OCI-LY7 (cell line): ENCODE data around the gene PHKB.

Experiments used
- EZH2phosphoT487 ChIP-seq: fragments of 200-600 bp; sonication (generic); IDR thresholded peaks from 2 replicates; pipeline ENCODE4 v1.6.1; 2018; ENCODE audit warnings: low read depth, borderline replicate concordance, mild to moderate bottlenecking, mixed run types, antibody characterized with exemption, low read length, moderate library complexity, mixed read lengths
- TF ChIP-seq, protein P1 (sequence below): fragments of 200-600 bp; sonication (generic); conservative IDR thresholded peaks from 2 replicates; pipeline ENCODE4 v1.5.1; 2014; ENCODE audit warnings: mild to moderate bottlenecking, antibody characterized with exemption, low read length, moderate library complexity, mixed read lengths

GRCh38 chr16:47722046-47722445, 260.9 kb downstream of the PHKB start:
- TF ChIP-seq, protein P1, sequence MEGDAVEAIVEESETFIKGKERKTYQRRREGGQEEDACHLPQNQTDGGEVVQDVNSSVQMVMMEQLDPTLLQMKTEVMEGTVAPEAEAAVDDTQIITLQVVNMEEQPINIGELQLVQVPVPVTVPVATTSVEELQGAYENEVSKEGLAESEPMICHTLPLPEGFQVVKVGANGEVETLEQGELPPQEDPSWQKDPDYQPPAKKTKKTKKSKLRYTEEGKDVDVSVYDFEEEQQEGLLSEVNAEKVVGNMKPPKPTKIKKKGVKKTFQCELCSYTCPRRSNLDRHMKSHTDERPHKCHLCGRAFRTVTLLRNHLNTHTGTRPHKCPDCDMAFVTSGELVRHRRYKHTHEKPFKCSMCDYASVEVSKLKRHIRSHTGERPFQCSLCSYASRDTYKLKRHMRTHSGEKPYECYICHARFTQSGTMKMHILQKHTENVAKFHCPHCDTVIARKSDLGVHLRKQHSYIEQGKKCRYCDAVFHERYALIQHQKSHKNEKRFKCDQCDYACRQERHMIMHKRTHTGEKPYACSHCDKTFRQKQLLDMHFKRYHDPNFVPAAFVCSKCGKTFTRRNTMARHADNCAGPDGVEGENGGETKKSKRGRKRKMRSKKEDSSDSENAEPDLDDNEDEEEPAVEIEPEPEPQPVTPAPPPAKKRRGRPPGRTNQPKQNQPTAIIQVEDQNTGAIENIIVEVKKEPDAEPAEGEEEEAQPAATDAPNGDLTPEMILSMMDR, result no peak
- no peak for TF ChIP-seq EZH2phosphoT487
